Right lung (tissue), 5 donors: ENCODE measurements around the gene DDO. TPM values are rescaled to one million over a fixed set of nuclear protein-coding genes. Genes with fewer than 3 reads are reported as not detected.

ENCODE experiments used
- DNase-seq, 2 donors: peaks; one replicate each; pipeline ENCODE4 v3.0.0-alpha.2; 2013
- polyA plus RNA-seq, 5 donors: library from polyadenylated mRNA; unstranded; fragments of 120-200 nt; gene quantifications; one replicate each; pipeline versions ENCODE4 v1.2.1 to v1.2.3, GENCODE V29; 2013; ENCODE audit warnings: inconsistent platforms in 1 of 5, low replicate concordance in 1 of 5; ENCODE audit not compliant: insufficient read length in 5 of 5, insufficient read depth in 1 of 5

Gene DDO
- polyA plus RNA-seq, 5 donors: 0.77 to 2.1 (median 1.3) TPM

- no peak for DNase-seq
Observed at GRCh38 chr6:110421749-110422443, 6.5 kb upstream of the DDO start.

- no peak for DNase-seq
Observed at GRCh38 chr6:110419028-110419739, 3.8 kb upstream of the DDO start.

GRCh38 chr6:110418594-110418993 lies 3.2 kb upstream of the DDO start:
- DNase-seq: no peak

GRCh38 chr6:110414669-110415068 lies 706 bp downstream of the DDO start:
- no peak for DNase-seq

GRCh38 chr6:110412360-110412759 lies 3.0 kb downstream of the DDO start:
- DNase-seq: no peak

GRCh38 chr6:110410511-110410910 lies 4.9 kb downstream of the DDO start:
- no peak for DNase-seq

GRCh38 chr6:110409794-110410193 lies 5.6 kb downstream of the DDO start:
- no peak for DNase-seq

- no peak for DNase-seq
Observed at GRCh38 chr6:110408901-110409300, 6.5 kb downstream of the DDO start.

GRCh38 chr6:110404607-110405006 lies 10.8 kb downstream of the DDO start:
- DNase-seq: no peak

- DNase-seq: no peak
Observed at GRCh38 chr6:110401585-110402176, 13.7 kb downstream of the DDO start.

- no peak for DNase-seq
Observed at GRCh38 chr6:110400208-110400607, 15.2 kb downstream of the DDO start.

- peak in 1 of 2 donors; percentile 8 for DNase-seq
Observed at GRCh38 chr6:110399219-110400071, 15.9 kb downstream of the DDO start.

GRCh38 chr6:110398778-110399177 lies 16.6 kb downstream of the DDO start:
- DNase-seq: no peak

- DNase-seq: no peak
Observed at GRCh38 chr6:110395221-110395620, 20.2 kb downstream of the DDO start.

- no peak for DNase-seq
Observed at GRCh38 chr6:110394409-110394808, 21.0 kb downstream of the DDO start.

- no peak for DNase-seq
Observed at GRCh38 chr6:110392727-110393126, 22.6 kb downstream of the DDO start.

GRCh38 chr6:110390404-110390803 lies 25.0 kb downstream of the DDO start:
- no peak for DNase-seq

- no peak for DNase-seq
Observed at GRCh38 chr6:110389689-110390382, 25.5 kb downstream of the DDO start.

- no peak for DNase-seq
Observed at GRCh38 chr6:110387986-110388385, 27.4 kb downstream of the DDO start.

GRCh38 chr6:110385458-110385863 lies 29.9 kb downstream of the DDO start:
- no peak for DNase-seq

GRCh38 chr6:110378552-110378951 lies 36.8 kb downstream of the DDO start:
- DNase-seq: no peak

- no peak for DNase-seq
Observed at GRCh38 chr6:110369066-110369465, 46.3 kb downstream of the DDO start.
